BLaER1 treated with 17β-estradiol and CSF1 and Interleukin-3, amounts not matched to agents 10 nM and 100 nM (cell line): ENCODE measurements around the gene NMRK2.
"Not testable (repeated sequence)": the region's sequence is repeated elsewhere in the genome, so short reads cannot be mapped to it uniquely, and the experiment has no call there.

ENCODE experiments used
- H3K27ac ChIP-seq, 11 experiments: shearing (Covaris generic); formaldehyde crosslinking; 2 replicates each; pipeline ENCODE4 v1.8.1; 2022
- H3K27me3 ChIP-seq, 11 experiments: shearing (Covaris generic); formaldehyde crosslinking; 2 replicates each; pipeline ENCODE4 v1.8.1; 2022
- H3K36me3 ChIP-seq, 11 experiments: shearing (Covaris generic); formaldehyde crosslinking; 2 replicates each; pipeline ENCODE4 v1.8.1; 2022
- H3K4me1 ChIP-seq, 10 experiments: shearing (Covaris generic); formaldehyde crosslinking; 2 replicates each; pipeline ENCODE4 v1.8.1; 2022
- H3K4me2 ChIP-seq, 11 experiments: shearing (Covaris generic); formaldehyde crosslinking; 2 replicates each; pipeline ENCODE4 v1.8.1; 2022
- H3K4me3 ChIP-seq, 10 experiments: shearing (Covaris generic); formaldehyde crosslinking; 2 replicates each; pipeline ENCODE4 v1.8.1; 2022
- H3K9ac ChIP-seq, 11 experiments: shearing (Covaris generic); formaldehyde crosslinking; 2 replicates each; pipeline ENCODE4 v1.8.1; 2022
- H3K9me3 ChIP-seq, 11 experiments: shearing (Covaris generic); formaldehyde crosslinking; replicated peaks in 1 of 11; 2 replicates each; pipeline ENCODE4 v1.8.1; 2022
- H4K20me1 ChIP-seq, 11 experiments: shearing (Covaris generic); formaldehyde crosslinking; 2 replicates each; pipeline ENCODE4 v1.8.1; 2022
- Cebpa-rat ChIP-seq, 11 experiments: shearing (Covaris generic); IDR thresholded peaks; 2 replicates each; pipeline ENCODE4 v1.8.1; 2022

The NMRK2 gene

GRCh38 chr19:3958836-3959765 lies 26.2 kb downstream of the NMRK2 start:
- Histone ChIP-seq H4K20me1 (peaks cover 0 to 82% (median 31%) of the 10 kb centered on the region in 11 experiments; a peak in 15 of 22 replicates), H3K9me3 (no peaks in the 10 kb centered on the region), H3K4me1 (peaks cover 0 to 4% (median 0%) of the 10 kb centered on the region in 10 experiments; a peak in 2 of 20 replicates), H3K36me3 (peaks cover 74 to 93% (median 83%) of the 10 kb centered on the region in 11 experiments), H3K4me3 (no peak overlapping the region), H3K4me2 (no peak overlapping the region), H3K27ac (no peak overlapping the region), H3K9ac (no peak overlapping the region), H3K27me3 (no peaks in the 10 kb centered on the region)
- no peak for TF ChIP-seq Cebpa-rat (IDR thresholded peaks at IDR 0.05)

GRCh38 chr19:3959766-3960131 lies 26.9 kb downstream of the NMRK2 start:
- no peaks in the 10 kb centered on the region for H3K27me3 ChIP-seq
- H3K4me3 ChIP-seq, result no peak overlapping the region

GRCh38 chr19:3961007-3961406 lies 28.1 kb downstream of the NMRK2 start:
- peaks cover 12 to 87% (median 43%) of the 10 kb centered on the region in 11 experiments; a peak in 19 of 22 replicates for H4K20me1 ChIP-seq
- H3K9me3 ChIP-seq, result no peaks in the 10 kb centered on the region
- no peaks in the 10 kb centered on the region for H3K27me3 ChIP-seq
- H3K4me3 ChIP-seq, result no peak overlapping the region
- peaks cover 85 to 99% (median 92%) of the 10 kb centered on the region in 11 experiments for H3K36me3 ChIP-seq
- peaks cover 0 to 4% (median 0%) of the 10 kb centered on the region in 10 experiments; a peak in 2 of 20 replicates for H3K4me1 ChIP-seq
- H3K9ac ChIP-seq, result no peak overlapping the region
- no peak overlapping the region for H3K4me2 ChIP-seq
- TF ChIP-seq Cebpa-rat (IDR thresholded peaks at IDR 0.05), result no peak
- no peak overlapping the region for H3K27ac ChIP-seq

More at GRCh38 chr19:3959766-3960131, 26.9 kb downstream of the NMRK2 start:
- Histone ChIP-seq H3K36me3 (peaks cover 78 to 97% (median 86%) of the 10 kb centered on the region in 11 experiments), H3K4me1 (peaks cover 0 to 4% (median 0%) of the 10 kb centered on the region in 10 experiments; a peak in 2 of 20 replicates), H3K9me3 (no peaks in the 10 kb centered on the region), H3K9ac (no peak overlapping the region), H3K4me2 (no peak overlapping the region), H3K27ac (no peak overlapping the region), H4K20me1 (peaks cover 0 to 83% (median 31%) of the 10 kb centered on the region in 11 experiments; a peak in 15 of 22 replicates)
- TF ChIP-seq Cebpa-rat (IDR thresholded peaks at IDR 0.05), result no peak

- Histone ChIP-seq H3K4me2 (no peak overlapping the region), H3K36me3 (peaks cover 92 to 99% (median 96%) of the 10 kb centered on the region in 11 experiments), H3K27ac (no peak overlapping the region), H3K27me3 (no peaks in the 10 kb centered on the region), H3K9me3 (no peaks in the 10 kb centered on the region), H3K4me1 (peaks cover 5 to 9% (median 6%) of the 10 kb centered on the region in 10 experiments), H3K4me3 (no peak overlapping the region), H4K20me1 (peaks cover 38 to 92% (median 62%) of the 10 kb centered on the region in 11 experiments), H3K9ac (no peak overlapping the region)
- TF ChIP-seq Cebpa-rat (IDR thresholded peaks at IDR 0.05), result no peak
Measured at GRCh38 chr19:3963458-3964255, 30.8 kb downstream of the NMRK2 start.

GRCh38 chr19:3964256-3965194 lies 31.7 kb downstream of the NMRK2 start:
- TF ChIP-seq Cebpa-rat (IDR thresholded peaks at IDR 0.05), result no peak
- Histone ChIP-seq H3K9ac (no peak overlapping the region), H3K27ac (no peak overlapping the region), H3K27me3 (no peaks in the 10 kb centered on the region), H3K4me3 (no peak overlapping the region), H3K4me1 (peaks cover 13 to 17% (median 15%) of the 10 kb centered on the region in 10 experiments), H3K36me3 (peaks cover 92 to 99% (median 95%) of the 10 kb centered on the region in 11 experiments), H4K20me1 (peaks cover 43 to 92% (median 64%) of the 10 kb centered on the region in 11 experiments), H3K4me2 (no peak overlapping the region), H3K9me3 (no peaks in the 10 kb centered on the region)

- Histone ChIP-seq H3K27me3 (no peaks in the 10 kb centered on the region), H3K9ac (peak overlapping the region in 4 of 11 experiments; percentile 7 to 19 (median 16); a peak in 5 of 22 replicates), H3K4me1 (peaks cover 23 to 26% (median 25%) of the 10 kb centered on the region in 10 experiments), H3K4me2 (no peak overlapping the region), H4K20me1 (peaks cover 56 to 89% (median 76%) of the 10 kb centered on the region in 11 experiments), H3K36me3 (peaks cover 74 to 82% (median 78%) of the 10 kb centered on the region in 11 experiments), H3K4me3 (no peak overlapping the region), H3K9me3 (no peaks in the 10 kb centered on the region), H3K27ac (no peak overlapping the region)
- TF ChIP-seq Cebpa-rat (IDR thresholded peaks at IDR 0.05), result no peak
Measured at GRCh38 chr19:3966051-3967017, 33.5 kb downstream of the NMRK2 start.

- peaks cover 56 to 93% (median 87%) of the 10 kb centered on the region in 11 experiments for H4K20me1 ChIP-seq
- not testable (repeated sequence) for H3K27me3 ChIP-seq, H3K9me3 ChIP-seq, H3K4me3 ChIP-seq
- peaks cover 60 to 72% (median 66%) of the 10 kb centered on the region in 11 experiments for H3K36me3 ChIP-seq
- H3K9ac ChIP-seq, result peak overlapping the region in 5 of 11 experiments; percentile 1 to 96 (median 94); a peak in 5 of 22 replicates
- H3K4me1 ChIP-seq, result peaks cover 24 to 33% (median 29%) of the 10 kb centered on the region in 10 experiments
- H3K4me2 ChIP-seq, result peak overlapping the region in 4 of 11 experiments; percentile 87 to 99 (median 95); a peak in 4 of 22 replicates
- H3K27ac ChIP-seq, result peak overlapping the region in 3 of 11 experiments; percentile 80 to 86 (median 85); a peak in 2 of 22 replicates
Measured at GRCh38 chr19:3967983-3968382, 35.1 kb downstream of the NMRK2 start.
